MCF 10A (cell line): ENCODE results near the gene DSCAML1. TPM values are rescaled to one million over a fixed set of nuclear protein-coding genes. Genes with fewer than 3 reads are reported as not detected.

Source experiments
- BruUV-seq: library from RNA; stranded (reverse); fragments of 400-500 nt; replicated peaks from 2 replicates; lab custom pipeline; 2021; lab: Mats Ljungman, UMichigan
- CTCF ChIA-PET: fragments of 300-600 bp; sonication (Branson Sonifier 250); formaldehyde crosslinking; extraction: SDS; loops from one replicate; lab custom pipeline; 2021; ENCODE audit warnings: antibody characterized with exemption, inconsistent platforms; lab: Yijun Ruan, JAX
- POLR2A ChIA-PET: fragments of 300-600, 350-650 bp; sonication (Branson Sonifier 250); formaldehyde crosslinking; extraction: SDS; loops from one replicate; lab custom pipeline; 2020; ENCODE audit warnings: antibody characterized with exemption, inconsistent platforms; lab: Yijun Ruan, JAX
- DNase-seq: peaks from one replicate; pipeline ENCODE4 v3.0.0-alpha.2; 2018; ENCODE audit not compliant: unreplicated experiment
- H3K27ac Mint-ChIP-seq: one replicate; pipeline ENCODE4 v1.8.0; 2022; ENCODE audit warnings: mild to moderate bottlenecking, low read depth, mixed read lengths; ENCODE audit not compliant: unreplicated experiment
- H3K27me3 Mint-ChIP-seq: one replicate; pipeline ENCODE4 v1.8.0; 2022; ENCODE audit warnings: mixed read lengths; ENCODE audit not compliant: insufficient read depth, unreplicated experiment
- H3K36me3 Mint-ChIP-seq: one replicate; pipeline ENCODE4 v1.8.0; 2022; ENCODE audit warnings: mild to moderate bottlenecking, moderate library complexity, mixed read lengths; ENCODE audit not compliant: insufficient read depth, unreplicated experiment
- H3K4me1 Mint-ChIP-seq: one replicate; pipeline ENCODE4 v1.8.0; 2022; ENCODE audit warnings: mixed read lengths; ENCODE audit not compliant: insufficient read depth, unreplicated experiment
- H3K4me3 Mint-ChIP-seq: one replicate; pipeline ENCODE4 v1.8.0; 2022; ENCODE audit warnings: mild to moderate bottlenecking, moderate library complexity, mixed read lengths; ENCODE audit not compliant: unreplicated experiment
- H3K9me3 Mint-ChIP-seq: one replicate; pipeline ENCODE4 v1.8.0; 2022; ENCODE audit warnings: mixed read lengths; ENCODE audit not compliant: unreplicated experiment
- CTCF ChIP-seq: fragments of 200-600 bp; IDR thresholded peaks from one replicate; pipeline ENCODE4 v1.8.0; 2022; ENCODE audit warnings: antibody characterized with exemption, mild to moderate bottlenecking; ENCODE audit not compliant: unreplicated experiment
- intact Hi-C: fragments of 100-400 bp; cut with micrococcal nuclease; formaldehyde crosslinking; loops from 2 replicates; pipeline ENCODE4 v1.14.1; 2022
- total RNA-seq: library from RNA; stranded (reverse); gene quantifications from 2 replicates; pipeline ENCODE4 v1.2.3, GENCODE V29; 2022

Gene DSCAML1
- total RNA-seq, 1 experiment from 2014 or later, result not detected

GRCh38 chr11:117453886-117454563 is 343.0 kb downstream of the DSCAML1 start:
- H3K9me3 Mint-ChIP-seq, result peaks cover 13% of the 10 kb centered on the region
- no peak overlapping the region for H3K27ac Mint-ChIP-seq
- ChIA-PET CTCF (interaction anchor here (0.6 kb wide), 1 partner anchor 363 kb away, joined by 3 read pairs; no protein-coding TSS in a partner anchor), POLR2A (no interaction called here)
- intact Hi-C loops, result no loop called here
- no TSS peak for BruUV-seq
- H3K27me3 Mint-ChIP-seq, result peaks cover 62% of the 10 kb centered on the region
- H3K4me3 Mint-ChIP-seq, result no peak overlapping the region
- H3K4me1 Mint-ChIP-seq, result no peaks in the 10 kb centered on the region
- no peak for TF ChIP-seq CTCF
- DNase-seq, result no peak
- H3K36me3 Mint-ChIP-seq, result no peaks in the 10 kb centered on the region

GRCh38 chr11:117449111-117449693 is 347.8 kb downstream of the DSCAML1 start:
- H3K4me3 Mint-ChIP-seq, result no peak overlapping the region
- peaks cover 8% of the 10 kb centered on the region for H3K9me3 Mint-ChIP-seq
- BruUV-seq, result no TSS peak
- POLR2A ChIA-PET, result no interaction called here
- no peak overlapping the region for H3K27ac Mint-ChIP-seq
- no peak for DNase-seq
- H3K36me3 Mint-ChIP-seq, result no peaks in the 10 kb centered on the region
- H3K27me3 Mint-ChIP-seq, result peaks cover 77% of the 10 kb centered on the region
- CTCF ChIA-PET, result interaction anchor here (0.6 to 1.8 kb wide), 3 partner anchors 23 to 357 kb away, joined by 3 to 9 read pairs (median 3); no protein-coding TSS in a partner anchor
- no peak for TF ChIP-seq CTCF
- intact Hi-C loops, result no loop called here
- no peaks in the 10 kb centered on the region for H3K4me1 Mint-ChIP-seq

- Mint-ChIP-seq H3K4me3 (no peak overlapping the region), H3K4me1 (no peaks in the 10 kb centered on the region), H3K36me3 (no peaks in the 10 kb centered on the region), H3K27me3 (peaks cover 93% of the 10 kb centered on the region), H3K27ac (no peak overlapping the region), H3K9me3 (no peaks in the 10 kb centered on the region)
- POLR2A ChIA-PET, result interaction anchor here (0.6 kb wide), 1 partner anchor 192 kb away, joined by 3 read pairs; no protein-coding TSS in a partner anchor
- no TSS peak for BruUV-seq
- intact Hi-C loops, result no loop called here
- CTCF ChIA-PET, result interaction anchor here (0.5 to 1.0 kb wide), 5 partner anchors 16 to 456 kb away, joined by 3 to 4 read pairs (median 3); no protein-coding TSS in a partner anchor
- no peak for TF ChIP-seq CTCF
- DNase-seq, result no peak
These were observed 352.0 kb downstream of the DSCAML1 start for GRCh38 chr11:117444711-117445658.
